AG10803 (cell line): ENCODE measurements around the gene FADS3.

Source experiments
- DNase-seq: peaks from one replicate; pipeline ENCODE4 v3.0.0; 2010; ENCODE audit warnings: low read depth
- H3K4me3 ChIP-seq: 2 replicates; pipeline ENCODE4 v1.5.1; 2011; ENCODE audit warnings: mild to moderate bottlenecking, low read length, control low read depth
- CTCF ChIP-seq: conservative IDR thresholded peaks from 2 replicates; pipeline ENCODE4 v1.5.1; 2011; ENCODE audit warnings: mild to moderate bottlenecking, low read length, control low read depth, inconsistent platforms

The FADS3 gene

GRCh38 chr11:61925736-61926135 lies 34.4 kb upstream of the FADS3 start:
- no peak for DNase-seq
- no peak for TF ChIP-seq CTCF
- H3K4me3 ChIP-seq, result no peak overlapping the region

- no peak for DNase-seq
- no peak for TF ChIP-seq CTCF
- no peak overlapping the region for H3K4me3 ChIP-seq
Measured at GRCh38 chr11:61924064-61924455, 32.7 kb upstream of the FADS3 start.

GRCh38 chr11:61923166-61924063 lies 32.1 kb upstream of the FADS3 start:
- no peak overlapping the region for H3K4me3 ChIP-seq
- DNase-seq, result peak; percentile 72
- no peak for TF ChIP-seq CTCF

- DNase-seq, result peak; percentile 84
- no peak for TF ChIP-seq CTCF
- no peak overlapping the region for H3K4me3 ChIP-seq
Measured at GRCh38 chr11:61922539-61922938, 31.2 kb upstream of the FADS3 start.

- no peak for TF ChIP-seq CTCF
- H3K4me3 ChIP-seq, result no peak overlapping the region
- no peak for DNase-seq
Measured at GRCh38 chr11:61921446-61921845, 30.1 kb upstream of the FADS3 start.

GRCh38 chr11:61919705-61920631 lies 28.6 kb upstream of the FADS3 start:
- no peak overlapping the region for H3K4me3 ChIP-seq
- no peak for DNase-seq
- no peak for TF ChIP-seq CTCF
